Brain microvascular endothelial cell (primary cell): ENCODE results near the gene SCYL2.
"Not testable (repeated sequence)": the region's sequence is repeated elsewhere in the genome, so short reads cannot be mapped to it uniquely, and the experiment has no call there.

Experiments used
- DNase-seq: peaks from one replicate; pipeline ENCODE4 v3.0.0-alpha.2; 2020
- H3K27ac ChIP-seq: fragments of 250-450 bp; sonication (Bioruptor Pico); 2 replicates; pipeline ENCODE4 v1.5.1; 2020; ENCODE audit warnings: mild to moderate bottlenecking, moderate library complexity
- H3K27me3 ChIP-seq: fragments of 250-450 bp; sonication (Bioruptor Pico); replicated peaks from 2 replicates; pipeline ENCODE4 v1.5.1; 2020; ENCODE audit warnings: mild to moderate bottlenecking
- H3K36me3 ChIP-seq: fragments of 250-450 bp; sonication (Bioruptor Pico); replicated peaks from 2 replicates; pipeline ENCODE4 v1.5.1; 2020; ENCODE audit warnings: mild to moderate bottlenecking
- H3K4me3 ChIP-seq: 2 replicates; pipeline ENCODE4 v1.5.1; 2011; ENCODE audit warnings: low read depth, mild to moderate bottlenecking, control low read depth, low read length, moderate library complexity
- in situ Hi-C: cut with HindIII; loops from 2 replicates; pipeline ENCODE4 v1.10.0; 2017; ENCODE audit warnings: low sequenced_read_pairs, low pct_ligation_motif_present
- TF ChIP-seq, protein P1 (sequence below): IDR thresholded peaks from 2 replicates; pipeline ENCODE4 v1.5.1; 2011; ENCODE audit warnings: low read depth, mild to moderate bottlenecking, moderate library complexity, low read length, control low read depth, inconsistent platforms; ENCODE audit errors: missing control alignments

SCYL2 gene, protein sequence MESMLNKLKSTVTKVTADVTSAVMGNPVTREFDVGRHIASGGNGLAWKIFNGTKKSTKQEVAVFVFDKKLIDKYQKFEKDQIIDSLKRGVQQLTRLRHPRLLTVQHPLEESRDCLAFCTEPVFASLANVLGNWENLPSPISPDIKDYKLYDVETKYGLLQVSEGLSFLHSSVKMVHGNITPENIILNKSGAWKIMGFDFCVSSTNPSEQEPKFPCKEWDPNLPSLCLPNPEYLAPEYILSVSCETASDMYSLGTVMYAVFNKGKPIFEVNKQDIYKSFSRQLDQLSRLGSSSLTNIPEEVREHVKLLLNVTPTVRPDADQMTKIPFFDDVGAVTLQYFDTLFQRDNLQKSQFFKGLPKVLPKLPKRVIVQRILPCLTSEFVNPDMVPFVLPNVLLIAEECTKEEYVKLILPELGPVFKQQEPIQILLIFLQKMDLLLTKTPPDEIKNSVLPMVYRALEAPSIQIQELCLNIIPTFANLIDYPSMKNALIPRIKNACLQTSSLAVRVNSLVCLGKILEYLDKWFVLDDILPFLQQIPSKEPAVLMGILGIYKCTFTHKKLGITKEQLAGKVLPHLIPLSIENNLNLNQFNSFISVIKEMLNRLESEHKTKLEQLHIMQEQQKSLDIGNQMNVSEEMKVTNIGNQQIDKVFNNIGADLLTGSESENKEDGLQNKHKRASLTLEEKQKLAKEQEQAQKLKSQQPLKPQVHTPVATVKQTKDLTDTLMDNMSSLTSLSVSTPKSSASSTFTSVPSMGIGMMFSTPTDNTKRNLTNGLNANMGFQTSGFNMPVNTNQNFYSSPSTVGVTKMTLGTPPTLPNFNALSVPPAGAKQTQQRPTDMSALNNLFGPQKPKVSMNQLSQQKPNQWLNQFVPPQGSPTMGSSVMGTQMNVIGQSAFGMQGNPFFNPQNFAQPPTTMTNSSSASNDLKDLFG

DNA sequence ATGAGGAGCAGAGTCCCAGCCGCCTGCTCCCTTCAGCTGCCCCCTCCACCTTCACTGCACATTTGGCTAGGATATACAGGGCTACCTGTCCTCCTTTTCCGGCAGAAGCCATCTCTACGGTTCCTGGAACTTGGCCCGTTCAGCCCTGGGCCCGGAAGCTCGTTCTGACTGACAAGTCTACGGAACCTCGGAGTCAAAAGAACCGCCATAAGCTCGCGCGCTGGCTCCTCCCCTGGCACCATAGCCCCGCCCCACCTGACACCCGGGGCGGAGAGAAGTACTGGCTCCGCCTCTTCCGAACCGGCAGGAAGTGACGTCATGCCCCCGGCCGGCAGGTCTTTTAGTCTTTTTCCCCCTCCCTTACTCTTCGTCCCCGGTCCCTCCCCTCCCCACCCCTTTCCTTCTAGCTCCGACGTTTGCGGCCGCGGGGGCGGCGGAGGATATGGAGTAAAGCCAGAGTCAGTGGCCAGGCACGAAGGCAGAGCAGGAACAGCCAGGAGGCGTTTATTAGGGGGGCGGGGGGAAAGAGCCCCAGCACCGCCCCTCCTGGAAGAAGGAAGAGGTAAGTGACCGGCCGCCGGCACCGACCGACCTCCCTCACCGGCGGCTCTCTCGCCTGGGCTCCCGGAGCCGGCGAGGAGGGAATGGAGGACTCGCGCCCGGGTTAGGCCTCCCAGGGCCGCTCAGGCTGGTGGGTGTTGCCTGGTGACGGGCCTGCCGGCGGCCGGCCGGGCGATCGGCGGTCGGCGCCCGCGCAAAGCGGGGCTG, at the start of gene SCYL2, which contains the start of gene DEPDC4:
TSS of gene SCYL2 (plus strand) at position 343 of the 768 bp plus-strand sequence. CDS start 15,794 bp downstream, outside the sequence.
TSS of gene DEPDC4 (minus strand) at position 245 of the 768 bp plus-strand sequence. CDS start at position 242, 3 bp downstream.
- DNase-seq, result peak; percentile 98
- Histone ChIP-seq H3K27ac (peak within 1 kb of the TSS; percentile 80), H3K4me3 (peak within 1 kb of the TSS; percentile 88), H3K27me3 (no peaks in the 10 kb centered on the region), H3K36me3 (no peaks in the 10 kb centered on the region)
- in situ Hi-C loops, result no loop called here
- TF ChIP-seq, protein P1, sequence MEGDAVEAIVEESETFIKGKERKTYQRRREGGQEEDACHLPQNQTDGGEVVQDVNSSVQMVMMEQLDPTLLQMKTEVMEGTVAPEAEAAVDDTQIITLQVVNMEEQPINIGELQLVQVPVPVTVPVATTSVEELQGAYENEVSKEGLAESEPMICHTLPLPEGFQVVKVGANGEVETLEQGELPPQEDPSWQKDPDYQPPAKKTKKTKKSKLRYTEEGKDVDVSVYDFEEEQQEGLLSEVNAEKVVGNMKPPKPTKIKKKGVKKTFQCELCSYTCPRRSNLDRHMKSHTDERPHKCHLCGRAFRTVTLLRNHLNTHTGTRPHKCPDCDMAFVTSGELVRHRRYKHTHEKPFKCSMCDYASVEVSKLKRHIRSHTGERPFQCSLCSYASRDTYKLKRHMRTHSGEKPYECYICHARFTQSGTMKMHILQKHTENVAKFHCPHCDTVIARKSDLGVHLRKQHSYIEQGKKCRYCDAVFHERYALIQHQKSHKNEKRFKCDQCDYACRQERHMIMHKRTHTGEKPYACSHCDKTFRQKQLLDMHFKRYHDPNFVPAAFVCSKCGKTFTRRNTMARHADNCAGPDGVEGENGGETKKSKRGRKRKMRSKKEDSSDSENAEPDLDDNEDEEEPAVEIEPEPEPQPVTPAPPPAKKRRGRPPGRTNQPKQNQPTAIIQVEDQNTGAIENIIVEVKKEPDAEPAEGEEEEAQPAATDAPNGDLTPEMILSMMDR, result no peak

DNA sequence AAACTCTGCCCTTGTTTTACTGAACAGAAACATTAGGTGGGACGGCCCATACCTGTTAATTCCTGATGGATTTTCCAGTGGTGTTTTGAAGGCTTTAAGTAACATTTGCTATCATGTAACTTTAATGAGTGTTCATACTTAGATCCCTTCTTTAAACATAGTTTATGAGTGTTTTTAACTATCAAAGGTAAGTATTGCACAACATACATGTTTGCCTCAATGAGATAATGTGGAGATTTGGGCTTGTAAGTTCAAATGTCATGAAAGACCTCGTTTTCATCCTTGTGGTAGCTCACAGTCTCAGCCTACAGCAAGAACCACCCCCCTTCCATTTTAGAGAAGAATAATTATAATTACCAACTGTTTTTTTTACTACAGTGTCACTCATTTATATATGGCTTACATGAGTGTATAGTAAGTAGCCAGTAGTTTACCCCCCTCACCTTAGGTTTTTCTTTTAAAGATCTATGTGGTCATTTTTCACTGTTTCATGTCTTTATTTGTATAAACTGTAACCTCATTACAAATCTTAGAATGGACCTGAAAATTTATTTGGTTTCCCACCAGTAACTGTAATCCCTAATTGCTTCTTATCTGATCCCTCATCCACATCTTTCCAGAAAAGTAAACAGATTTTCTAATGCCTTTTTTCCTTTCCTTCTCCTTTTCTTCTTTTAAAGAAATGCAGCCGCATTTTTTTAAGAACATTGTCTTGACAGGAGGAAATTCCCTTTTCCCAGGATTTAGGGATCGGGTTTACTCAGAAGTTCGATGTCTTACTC, 47.5 kb upstream of the SCYL2 start:
- no peaks in the 10 kb centered on the region for H3K27me3 ChIP-seq
- H3K36me3 ChIP-seq, result peaks cover 7% of the 10 kb centered on the region
- DNase-seq, result no peak
- in situ Hi-C loops, result no loop called here
- H3K27ac ChIP-seq, result no peak overlapping the region
- TF ChIP-seq, protein P1, result no peak
- H3K4me3 ChIP-seq, result no peak overlapping the region

DNA sequence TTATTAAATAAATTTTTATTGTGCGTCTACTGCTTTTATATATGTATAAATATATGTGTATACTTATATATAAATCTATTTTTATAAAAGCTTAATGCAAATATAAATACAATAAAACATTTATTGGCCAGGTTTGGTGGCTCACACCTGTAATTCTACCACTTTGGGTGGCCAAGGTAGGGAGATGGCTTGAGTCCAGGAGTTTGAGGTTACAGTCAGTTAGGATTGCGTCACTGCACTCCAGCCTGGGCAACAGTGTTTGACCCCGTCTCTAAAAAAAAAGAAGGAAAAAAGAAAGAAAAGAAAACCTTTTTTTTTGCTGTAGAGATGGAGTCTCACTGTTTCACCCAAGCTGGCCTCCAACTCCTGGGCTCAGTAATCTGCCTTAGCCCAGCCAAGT, 45.5 kb upstream of the SCYL2 start:
- no peak for DNase-seq
- Histone ChIP-seq H3K27ac (no peak overlapping the region), H3K27me3 (no peaks in the 10 kb centered on the region), H3K36me3 (peaks cover 8% of the 10 kb centered on the region), H3K4me3 (no peak overlapping the region)
- TF ChIP-seq, protein P1, result no peak
- in situ Hi-C loops, result no loop called here

DNA sequence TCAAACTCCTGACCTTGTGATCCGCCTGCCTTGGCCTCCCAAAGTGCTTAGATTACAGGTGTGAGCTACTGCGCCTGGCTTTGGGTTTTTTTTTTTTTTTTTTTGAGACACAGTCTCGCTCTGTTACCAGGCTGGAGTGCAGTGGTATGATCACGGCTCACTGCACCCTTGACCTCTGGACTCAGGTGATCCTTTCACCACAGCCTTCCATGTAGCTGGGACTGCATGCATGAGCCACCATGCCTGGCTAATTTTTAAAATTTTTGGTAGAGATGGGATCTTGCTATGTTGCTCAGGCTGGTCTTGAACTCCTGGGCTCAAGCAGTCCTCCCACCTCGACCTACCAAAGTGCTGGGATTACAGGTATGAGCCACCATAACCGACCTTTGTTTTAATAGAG, 44.8 kb upstream of the SCYL2 start:
- H3K27me3 ChIP-seq, H3K4me3 ChIP-seq, H3K36me3 ChIP-seq, H3K27ac ChIP-seq, in situ Hi-C loops, DNase-seq: not testable (repeated sequence)

DNA sequence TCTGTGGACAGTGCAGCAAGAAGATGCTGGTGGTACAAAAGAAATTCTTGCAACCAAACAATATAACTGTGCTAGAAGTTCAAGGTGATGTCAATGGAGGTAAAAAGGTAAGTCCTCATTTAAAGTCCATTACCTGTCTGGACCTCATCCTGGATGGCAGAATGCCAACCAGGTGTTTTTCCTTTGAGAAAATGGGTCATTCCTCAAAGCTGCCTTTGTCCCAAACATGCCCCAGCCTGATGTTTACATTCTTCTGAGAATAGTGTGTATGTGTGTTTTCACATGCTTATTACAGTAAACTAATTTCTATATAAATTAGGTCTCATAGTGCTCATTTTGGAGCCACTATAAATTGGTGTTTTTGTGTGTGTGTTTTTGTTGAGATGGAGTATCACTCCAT, 41.5 kb upstream of the SCYL2 start:
- Histone ChIP-seq H3K4me3 (no peak overlapping the region), H3K27ac (no peak overlapping the region), H3K27me3 (no peaks in the 10 kb centered on the region), H3K36me3 (peaks cover 6% of the 10 kb centered on the region)
- in situ Hi-C loops, result no loop called here
- TF ChIP-seq, protein P1, result no peak
- no peak for DNase-seq
